ENCODE results near the gene WBP4.
A peak's percentile ranks its signal among the peaks of the same experiment; 100 is the strongest.
"Not testable (repeated sequence)": the region's sequence is repeated elsewhere in the genome, so short reads cannot be mapped to it uniquely, and the experiment has no call there.

WBP4 gene, protein sequence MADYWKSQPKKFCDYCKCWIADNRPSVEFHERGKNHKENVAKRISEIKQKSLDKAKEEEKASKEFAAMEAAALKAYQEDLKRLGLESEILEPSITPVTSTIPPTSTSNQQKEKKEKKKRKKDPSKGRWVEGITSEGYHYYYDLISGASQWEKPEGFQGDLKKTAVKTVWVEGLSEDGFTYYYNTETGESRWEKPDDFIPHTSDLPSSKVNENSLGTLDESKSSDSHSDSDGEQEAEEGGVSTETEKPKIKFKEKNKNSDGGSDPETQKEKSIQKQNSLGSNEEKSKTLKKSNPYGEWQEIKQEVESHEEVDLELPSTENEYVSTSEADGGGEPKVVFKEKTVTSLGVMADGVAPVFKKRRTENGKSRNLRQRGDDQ

DNA sequence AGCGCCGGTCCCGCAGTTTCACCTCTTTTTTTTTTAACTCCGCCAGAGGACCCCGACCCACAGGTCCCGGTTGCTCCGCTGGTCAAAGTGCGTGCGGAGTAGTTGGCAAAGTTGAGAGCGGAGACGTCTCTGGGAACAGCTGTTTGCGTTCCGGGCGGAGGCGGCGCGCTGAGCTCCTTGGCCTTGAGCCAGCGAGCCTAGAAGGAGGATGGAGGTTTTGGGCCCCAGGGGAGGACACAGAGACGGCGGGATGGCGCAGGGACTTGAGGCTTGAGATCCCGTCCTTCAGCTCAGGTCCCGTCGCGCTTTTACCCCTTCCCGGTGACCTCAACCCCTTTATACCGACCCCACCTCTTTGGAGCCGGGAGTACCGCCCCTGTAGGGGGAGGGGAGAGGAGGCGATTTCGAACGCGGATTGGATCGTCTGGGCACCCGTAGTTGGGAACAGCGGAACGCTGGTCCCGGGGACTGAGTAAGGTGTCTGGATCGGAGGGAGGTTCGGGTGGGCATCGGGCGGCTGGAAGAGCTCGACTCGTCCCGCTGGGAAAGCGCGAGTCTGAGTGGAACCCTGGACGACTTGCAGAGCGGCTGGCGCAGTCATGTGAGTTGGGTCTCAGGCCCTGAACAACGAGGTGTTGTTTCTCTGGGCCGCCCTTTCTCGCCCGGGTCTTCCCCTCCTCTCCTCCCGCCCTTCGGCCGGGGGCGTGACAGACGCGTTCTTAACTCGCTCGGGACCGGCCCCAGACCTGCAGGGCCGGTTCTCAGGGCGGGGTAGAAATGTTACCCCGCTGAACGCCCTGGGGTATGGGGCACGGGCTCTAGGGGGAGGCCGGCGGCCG lies at the start of gene WBP4:
TSS of gene WBP4 (plus strand) at position 435 of the 839 bp plus-strand sequence. CDS start at position 600, 165 bp downstream.
- peak; percentile 89 for DNase-seq (ENCODE audit: low read depth, low spot score)

DNA sequence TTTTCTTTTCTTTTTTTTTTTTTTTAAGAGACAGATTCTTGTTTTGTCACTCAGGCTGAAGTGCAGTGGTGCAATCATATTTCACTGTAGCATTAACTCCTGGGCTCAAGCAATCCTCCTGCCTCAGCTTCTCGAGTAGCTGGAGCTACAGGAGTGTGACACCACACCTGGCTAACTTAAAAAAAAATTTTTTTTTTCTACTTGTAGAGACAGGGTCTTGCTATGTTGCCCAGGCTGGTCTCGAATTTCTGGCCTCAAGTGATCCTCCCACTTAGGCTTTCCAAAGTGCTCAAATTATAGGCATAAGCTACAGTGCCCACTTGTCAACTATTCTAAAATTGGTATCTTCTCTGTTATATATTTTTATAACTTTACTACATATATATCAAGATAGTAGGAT lies 48.8 kb upstream of the WBP4 start:
- no peak for DNase-seq (ENCODE audit: low read depth, low spot score)

DNA sequence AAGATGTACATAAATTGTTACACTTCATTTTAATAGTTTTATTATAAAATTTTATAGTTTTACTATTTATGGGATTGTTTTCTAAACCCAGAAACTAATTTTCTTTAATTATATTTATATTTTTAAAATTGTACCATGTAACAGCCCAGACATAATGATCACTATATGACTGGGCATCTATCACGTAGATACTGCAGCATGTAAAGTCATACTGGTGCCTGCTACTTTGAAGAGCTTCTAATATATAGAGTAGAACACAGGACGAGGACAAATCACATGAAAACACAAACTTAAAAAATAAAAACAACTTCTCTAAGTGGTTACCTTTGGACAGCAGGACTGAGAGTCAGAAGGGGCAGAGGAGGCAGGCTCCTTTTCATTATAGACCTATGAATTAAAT lies 47.5 kb upstream of the WBP4 start:
- no peak for DNase-seq (ENCODE audit: low read depth, low spot score)

DNA sequence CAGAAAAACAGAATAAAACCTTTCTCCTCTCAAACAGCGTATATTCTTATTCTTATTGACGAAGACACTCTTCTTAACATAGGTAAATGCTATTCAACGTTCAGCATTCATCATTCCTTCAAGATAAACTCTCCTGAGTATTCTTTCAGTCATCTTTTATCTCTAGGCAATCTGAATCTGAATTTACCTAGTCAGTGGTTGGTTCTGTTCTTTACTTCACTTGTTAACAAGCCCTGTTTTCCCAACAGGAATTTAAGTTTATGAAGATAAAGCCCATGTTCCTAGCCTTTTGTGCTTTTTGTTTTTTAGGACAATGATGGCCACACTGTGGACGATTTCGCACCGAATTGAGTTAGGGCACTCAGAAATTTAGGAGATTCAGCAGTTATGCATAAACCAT lies 45.4 kb upstream of the WBP4 start:
- DNase-seq (ENCODE audit: low read depth, low spot score), result no peak

GRCh38 chr13:41017159-41017558 lies 44.1 kb upstream of the WBP4 start:
- no peak for DNase-seq (ENCODE audit: low read depth, low spot score)

GRCh38 chr13:41017817-41018601 lies 43.3 kb upstream of the WBP4 start:
- no peak for DNase-seq (ENCODE audit: low read depth, low spot score)

GRCh38 chr13:41018602-41018948 lies 42.7 kb upstream of the WBP4 start:
- DNase-seq (ENCODE audit: low read depth, low spot score), result no peak

DNA sequence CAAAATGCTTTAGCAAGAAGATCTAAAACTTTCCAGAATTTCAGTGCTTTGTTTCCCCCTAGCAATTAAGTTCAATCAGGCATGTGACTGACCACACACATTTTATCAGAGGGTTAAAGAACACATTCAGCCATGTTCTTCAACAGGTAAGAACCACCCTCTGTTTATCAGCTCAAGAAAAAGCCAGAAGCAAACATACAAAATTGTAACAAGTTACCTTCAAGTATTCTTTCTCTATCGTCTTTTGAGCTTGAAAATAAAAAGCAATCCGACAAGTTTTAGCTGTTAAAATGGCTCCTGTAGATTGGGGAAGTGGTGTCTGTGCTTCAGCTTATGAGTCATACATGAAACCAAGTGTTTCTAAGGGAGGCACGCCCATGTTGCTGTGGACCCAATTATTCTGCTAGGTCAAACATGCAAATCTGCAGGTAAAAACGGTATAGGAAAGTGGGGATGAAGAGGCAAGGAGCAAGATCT lies 42.3 kb upstream of the WBP4 start, which contains the start of gene ELF1:
TSS of gene ELF1 (minus strand) at position 306 of the 477 bp plus-strand sequence. CDS start 37,262 bp downstream, outside the sequence.
- DNase-seq (ENCODE audit: low read depth, low spot score), result no peak

GRCh38 chr13:41019578-41020347 lies 41.5 kb upstream of the WBP4 start:
- DNase-seq (ENCODE audit: low read depth, low spot score), result no peak

GRCh38 chr13:41025518-41025917 lies 35.8 kb upstream of the WBP4 start:
- no peak for DNase-seq (ENCODE audit: low read depth, low spot score)

DNA sequence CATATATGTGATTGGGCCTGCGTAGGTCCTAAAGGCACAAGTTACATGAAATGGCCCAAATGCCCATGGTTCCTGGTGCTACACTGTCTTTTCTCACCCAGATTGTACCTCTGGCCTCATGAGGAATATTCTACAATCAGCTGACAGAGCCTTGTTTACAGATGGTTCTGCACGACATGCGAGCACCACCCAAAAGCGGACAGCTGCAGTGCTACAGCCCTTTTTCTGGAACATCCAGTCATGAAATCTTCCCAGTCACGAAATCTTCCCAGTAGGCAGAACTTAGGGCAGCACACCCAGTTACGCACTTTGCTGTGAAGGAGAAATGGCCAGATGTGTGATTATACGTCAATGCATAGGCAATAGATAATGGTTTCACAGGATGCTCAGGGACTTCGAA lies 34.5 kb upstream of the WBP4 start:
- no peak for DNase-seq (ENCODE audit: low read depth, low spot score)

DNA sequence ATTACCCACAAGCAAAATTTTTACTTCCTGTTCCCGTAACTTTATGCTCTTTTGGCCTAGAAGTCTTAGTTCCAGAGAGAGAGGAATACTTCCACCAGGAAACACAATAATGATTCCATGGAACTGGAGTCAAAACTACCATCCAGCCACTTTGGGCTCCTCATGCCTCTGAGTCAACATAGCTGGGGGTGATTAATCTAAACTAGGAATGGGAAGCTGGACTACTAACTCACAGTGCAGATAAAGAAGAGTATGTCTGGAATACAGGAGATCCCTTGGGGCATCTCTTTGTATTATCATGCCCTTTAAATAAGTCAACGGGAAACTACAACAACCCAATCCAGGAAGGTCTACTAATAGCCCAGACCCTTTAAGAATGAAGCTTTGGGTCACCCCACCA lies 33.3 kb upstream of the WBP4 start:
- DNase-seq (ENCODE audit: low read depth, low spot score), result no peak

GRCh38 chr13:41029629-41030028 lies 31.7 kb upstream of the WBP4 start:
- DNase-seq (ENCODE audit: low read depth, low spot score), result no peak

GRCh38 chr13:41032691-41033376 lies 28.5 kb upstream of the WBP4 start:
- DNase-seq (ENCODE audit: low read depth, low spot score), result no peak

GRCh38 chr13:41034382-41034781 lies 26.9 kb upstream of the WBP4 start:
- DNase-seq (ENCODE audit: low read depth, low spot score), result no peak

DNA sequence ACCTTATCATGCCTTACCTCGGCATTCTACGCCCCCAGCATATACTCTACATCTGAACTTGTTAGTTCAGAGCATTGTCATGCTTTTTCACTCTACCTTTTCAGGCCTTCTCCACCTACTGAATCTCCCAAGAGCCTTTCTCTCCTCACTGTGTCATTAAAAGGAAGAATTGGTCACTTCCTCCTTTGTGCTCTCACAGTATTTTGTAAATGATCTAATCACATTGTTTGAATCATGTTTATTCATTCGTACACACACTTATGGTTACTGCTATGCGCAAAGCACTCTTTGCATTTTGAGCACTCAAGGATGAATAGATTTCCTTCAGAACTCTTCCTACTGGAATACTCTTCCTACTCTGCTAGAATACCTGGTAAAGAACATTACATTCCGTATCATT lies 26.4 kb upstream of the WBP4 start:
- DNase-seq (ENCODE audit: low read depth, low spot score), result no peak

DNA sequence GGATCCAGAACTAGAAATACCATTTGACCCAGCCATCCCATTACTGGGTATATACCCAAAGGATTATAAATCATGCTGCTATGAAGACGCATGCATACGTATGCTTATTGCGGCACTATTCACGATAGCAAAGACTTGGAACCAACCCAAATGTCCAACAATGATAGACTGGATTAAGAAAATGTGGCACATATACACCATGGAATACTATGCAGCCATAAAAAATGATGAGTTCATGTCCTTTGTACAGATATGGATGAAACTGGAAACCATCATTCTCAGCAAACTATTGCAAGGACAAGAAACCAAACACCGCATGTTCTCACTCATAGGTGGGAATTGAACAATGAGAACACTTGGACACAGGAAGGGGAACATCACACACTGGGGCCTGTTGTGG lies 24.8 kb upstream of the WBP4 start:
- DNase-seq (ENCODE audit: low read depth, low spot score), result not testable (repeated sequence)

GRCh38 chr13:41039746-41040145 lies 21.6 kb upstream of the WBP4 start:
- DNase-seq (ENCODE audit: low read depth, low spot score), result no peak

DNA sequence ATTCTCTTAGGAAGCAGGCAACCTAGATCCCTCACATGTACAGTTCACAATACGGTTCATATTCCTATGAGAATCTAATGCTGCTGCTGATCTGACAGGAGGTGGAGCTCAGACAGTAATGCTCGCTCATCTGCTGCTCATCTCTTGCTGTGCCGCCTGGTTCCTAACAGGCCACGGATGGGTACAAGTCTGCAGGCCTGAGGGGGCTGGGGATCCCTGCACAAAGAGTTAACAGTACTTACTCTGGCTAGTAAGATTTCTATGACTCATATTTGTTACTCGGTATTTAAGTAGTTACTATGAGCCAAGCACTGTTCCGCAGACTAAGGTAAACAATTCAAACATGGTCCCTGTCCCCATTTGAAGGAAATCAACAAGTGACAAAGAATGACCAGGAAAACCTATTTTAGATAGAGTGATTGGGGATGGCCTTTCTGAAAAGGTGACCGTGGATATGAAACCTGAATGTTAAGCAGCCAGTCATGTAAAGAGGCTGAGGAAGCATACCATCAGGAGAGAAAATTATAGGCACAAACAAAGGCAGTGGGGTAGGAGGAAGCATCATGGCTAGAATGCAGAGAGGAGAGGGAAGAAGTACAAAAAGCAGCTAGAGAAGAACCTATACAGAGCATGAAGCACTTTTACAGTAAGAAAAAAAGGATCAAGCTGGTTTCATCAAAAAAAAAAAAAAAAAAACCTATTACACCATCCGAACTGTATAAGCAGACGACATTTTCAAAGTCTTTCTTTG lies 20.6 kb upstream of the WBP4 start:
- DNase-seq (ENCODE audit: low read depth, low spot score), result no peak

GRCh38 chr13:41042419-41042818 lies 18.9 kb upstream of the WBP4 start:
- DNase-seq (ENCODE audit: low read depth, low spot score), result not testable (repeated sequence)
